PC-3 (cell line): ENCODE results near the gene C8B.

ENCODE experiments used
- EZH2 ChIP-seq: fragments of 300-600 bp; sonication (generic); IDR thresholded peaks from one replicate; pipeline ENCODE4 v1.6.1; 2017; ENCODE audit warnings: antibody characterized with exemption, mild to moderate bottlenecking, low read length; ENCODE audit not compliant: unreplicated experiment
- EZH2phosphoT487 ChIP-seq: fragments of 300-600 bp; sonication (generic); IDR thresholded peaks from 2 replicates; pipeline ENCODE4 v1.6.1; 2018; ENCODE audit warnings: mild to moderate bottlenecking, antibody characterized with exemption, low read length, borderline replicate concordance
- TF ChIP-seq, protein P1 (sequence below): fragments of 300-600 bp; sonication (generic); conservative IDR thresholded peaks from 2 replicates; pipeline ENCODE4 v1.5.1; 2017; ENCODE audit warnings: antibody characterized with exemption, low read depth, mild to moderate bottlenecking, low read length

DNA sequence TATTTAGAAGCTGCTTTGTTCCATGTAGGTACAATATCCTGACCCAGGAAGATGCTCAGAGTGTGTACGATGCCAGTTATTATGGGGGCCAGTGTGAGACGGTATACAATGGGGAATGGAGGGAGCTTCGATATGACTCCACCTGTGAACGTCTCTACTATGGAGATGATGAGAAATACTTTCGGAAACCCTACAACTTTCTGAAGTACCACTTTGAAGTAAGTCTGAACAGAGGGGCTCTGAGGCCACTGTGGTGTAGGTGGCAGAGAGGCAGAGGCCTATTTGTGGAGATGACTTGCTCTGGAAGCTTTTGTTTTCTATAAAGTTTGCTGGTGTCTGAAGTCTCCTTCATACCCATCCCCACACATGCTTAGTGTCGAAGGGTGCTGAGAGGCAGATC lies 84.4 kb downstream of the C8B start:
- no peak for TF ChIP-seq EZH2
- TF ChIP-seq, protein P1, sequence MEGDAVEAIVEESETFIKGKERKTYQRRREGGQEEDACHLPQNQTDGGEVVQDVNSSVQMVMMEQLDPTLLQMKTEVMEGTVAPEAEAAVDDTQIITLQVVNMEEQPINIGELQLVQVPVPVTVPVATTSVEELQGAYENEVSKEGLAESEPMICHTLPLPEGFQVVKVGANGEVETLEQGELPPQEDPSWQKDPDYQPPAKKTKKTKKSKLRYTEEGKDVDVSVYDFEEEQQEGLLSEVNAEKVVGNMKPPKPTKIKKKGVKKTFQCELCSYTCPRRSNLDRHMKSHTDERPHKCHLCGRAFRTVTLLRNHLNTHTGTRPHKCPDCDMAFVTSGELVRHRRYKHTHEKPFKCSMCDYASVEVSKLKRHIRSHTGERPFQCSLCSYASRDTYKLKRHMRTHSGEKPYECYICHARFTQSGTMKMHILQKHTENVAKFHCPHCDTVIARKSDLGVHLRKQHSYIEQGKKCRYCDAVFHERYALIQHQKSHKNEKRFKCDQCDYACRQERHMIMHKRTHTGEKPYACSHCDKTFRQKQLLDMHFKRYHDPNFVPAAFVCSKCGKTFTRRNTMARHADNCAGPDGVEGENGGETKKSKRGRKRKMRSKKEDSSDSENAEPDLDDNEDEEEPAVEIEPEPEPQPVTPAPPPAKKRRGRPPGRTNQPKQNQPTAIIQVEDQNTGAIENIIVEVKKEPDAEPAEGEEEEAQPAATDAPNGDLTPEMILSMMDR, result no peak
- TF ChIP-seq EZH2phosphoT487, result no peak
